GM19395 (cell line): Measurements from ENCODE around the gene AKIRIN1.
"Not testable (repeated sequence)": the region's sequence is repeated elsewhere in the genome, so short reads cannot be mapped to it uniquely, and the experiment has no call there.

Experiments used
- ATAC-seq: cut with Tn5 transposase; IDR thresholded peaks from one replicate; pipeline ENCODE4 v1.9.1; 2021; ENCODE audit warnings: mild to moderate bottlenecking, moderate library complexity; ENCODE audit not compliant: unreplicated experiment

AKIRIN1 gene, protein sequence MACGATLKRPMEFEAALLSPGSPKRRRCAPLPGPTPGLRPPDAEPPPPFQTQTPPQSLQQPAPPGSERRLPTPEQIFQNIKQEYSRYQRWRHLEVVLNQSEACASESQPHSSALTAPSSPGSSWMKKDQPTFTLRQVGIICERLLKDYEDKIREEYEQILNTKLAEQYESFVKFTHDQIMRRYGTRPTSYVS

DNA sequence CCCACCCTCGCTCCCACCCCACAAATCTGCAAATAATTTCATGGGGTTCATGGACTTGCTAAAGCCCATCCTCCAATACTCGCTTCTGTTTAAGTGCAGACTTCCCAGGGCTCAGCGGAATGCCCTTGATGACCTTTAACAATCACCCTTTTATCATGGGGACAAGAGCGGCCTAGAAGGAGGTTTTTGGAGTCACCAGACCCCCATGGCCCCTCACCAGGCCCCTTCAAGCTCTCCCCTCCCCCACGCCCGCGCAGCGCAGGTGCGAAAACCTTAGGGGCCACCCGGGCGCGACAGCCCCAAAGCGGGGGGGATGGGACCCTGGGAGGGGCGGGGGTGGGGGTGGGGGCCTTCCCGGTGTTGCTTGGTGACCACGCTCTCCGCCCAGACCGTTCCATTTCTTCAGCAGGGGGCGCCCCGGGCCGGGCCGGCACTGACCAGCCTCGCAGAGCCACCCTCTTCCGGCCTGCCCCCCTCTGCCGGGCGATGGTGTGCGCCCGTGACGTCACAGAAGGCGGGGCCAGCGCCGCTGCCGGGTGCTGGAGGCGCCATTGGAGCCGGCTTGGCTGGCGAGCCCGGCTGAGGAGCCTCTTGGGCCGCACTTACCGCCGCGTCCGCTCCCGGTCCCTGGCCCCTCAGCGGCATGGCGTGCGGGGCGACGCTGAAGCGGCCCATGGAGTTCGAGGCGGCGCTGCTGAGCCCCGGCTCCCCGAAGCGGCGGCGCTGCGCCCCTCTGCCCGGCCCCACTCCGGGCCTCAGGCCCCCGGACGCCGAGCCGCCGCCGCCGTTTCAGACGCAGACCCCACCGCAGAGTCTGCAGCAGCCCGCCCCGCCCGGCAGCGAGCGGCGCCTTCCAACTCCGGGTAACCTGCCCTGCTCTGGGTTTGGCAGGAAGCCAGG is at the start of gene AKIRIN1:
TSS of gene AKIRIN1 (plus strand) at position 539 of the 900 bp plus-strand sequence. CDS start at position 644, 105 bp downstream.
- peak; percentile 95 for ATAC-seq

DNA sequence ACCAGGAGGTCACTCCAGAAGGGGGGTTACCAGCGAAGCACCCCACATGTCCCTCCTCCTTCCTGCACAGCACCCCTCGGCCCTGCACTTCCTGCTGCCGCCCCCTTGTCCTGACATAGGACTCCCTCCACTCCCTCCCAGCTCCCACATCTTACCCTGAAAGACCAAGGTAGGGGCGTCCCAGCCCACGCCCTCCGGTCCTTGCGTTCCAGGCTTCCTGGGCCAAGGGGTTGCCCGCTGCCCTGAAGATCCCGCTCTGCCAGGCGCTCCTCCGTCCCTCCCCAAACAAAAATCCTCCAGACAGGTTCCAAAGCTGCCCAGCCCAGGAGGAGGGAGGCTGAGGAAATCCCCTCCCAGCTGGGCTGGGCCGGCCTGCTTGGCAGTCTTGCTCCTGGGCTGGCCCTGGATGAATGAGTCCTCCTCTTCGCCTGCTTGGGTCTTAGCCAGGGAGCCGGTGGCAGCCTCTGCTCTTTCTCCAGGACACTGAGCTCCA is 49.5 kb upstream of the AKIRIN1 start, which contains the start of gene RHBDL2:
TSS of gene RHBDL2 (minus strand) at position 304 of the 493 bp plus-strand sequence. CDS start 22,618 bp downstream, outside the sequence.
- ATAC-seq, result no peak

DNA sequence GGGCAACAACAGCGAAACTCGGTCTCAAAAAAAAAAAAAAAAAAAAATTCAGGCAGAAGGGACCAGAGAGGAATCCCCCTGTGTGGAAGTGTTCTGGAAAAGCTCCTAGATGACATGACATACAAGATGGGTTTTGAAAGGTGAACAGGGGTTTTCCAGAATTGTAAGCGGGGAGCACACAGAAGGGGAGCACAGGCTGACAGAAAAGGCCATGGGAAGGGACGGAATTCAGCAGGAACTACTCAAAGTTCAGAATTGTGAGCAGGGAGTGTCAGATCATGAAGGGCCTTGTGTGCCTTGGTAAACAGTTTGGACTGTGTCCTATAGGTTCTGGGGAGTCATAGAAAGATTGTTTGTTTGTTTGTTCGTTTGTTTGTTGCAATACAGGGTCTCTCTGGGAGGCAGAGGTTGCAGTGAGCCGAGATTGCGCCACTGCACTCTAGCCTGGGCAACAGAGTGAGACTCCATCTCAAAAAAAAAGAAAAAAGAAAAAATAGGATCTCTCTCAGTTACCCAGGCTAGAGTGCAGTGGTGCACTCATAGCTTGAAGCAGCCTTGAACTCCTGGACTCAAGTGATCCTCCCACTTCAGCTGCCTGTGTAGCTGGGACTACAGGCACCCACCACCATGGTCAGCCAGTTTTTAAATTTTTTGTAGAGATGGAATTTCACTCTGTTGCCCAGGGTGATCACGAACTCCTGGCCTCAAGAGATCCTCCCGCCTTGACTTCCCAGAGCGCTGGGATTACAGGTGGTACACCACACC is 48.2 kb upstream of the AKIRIN1 start:
- no peak for ATAC-seq

DNA sequence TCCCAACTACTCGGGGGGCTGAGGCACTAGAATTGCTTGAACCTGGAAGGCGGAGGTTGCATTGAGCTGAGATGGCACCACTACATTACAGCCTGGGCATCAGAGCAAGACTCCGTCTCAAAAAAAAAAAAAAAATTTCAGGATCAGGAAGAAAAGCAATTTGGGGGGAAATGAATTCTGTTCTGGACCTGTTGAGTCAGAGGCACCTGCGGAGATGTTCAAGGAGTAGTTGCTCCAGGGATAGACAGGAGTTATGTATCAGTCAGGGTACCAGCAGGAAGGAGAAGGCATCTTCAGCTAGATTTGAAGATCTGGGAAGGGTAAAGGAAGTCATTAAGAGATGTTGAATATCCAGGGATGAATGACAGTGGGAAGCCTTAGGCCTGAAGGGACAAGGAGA is 46.5 kb upstream of the AKIRIN1 start:
- no peak for ATAC-seq

DNA sequence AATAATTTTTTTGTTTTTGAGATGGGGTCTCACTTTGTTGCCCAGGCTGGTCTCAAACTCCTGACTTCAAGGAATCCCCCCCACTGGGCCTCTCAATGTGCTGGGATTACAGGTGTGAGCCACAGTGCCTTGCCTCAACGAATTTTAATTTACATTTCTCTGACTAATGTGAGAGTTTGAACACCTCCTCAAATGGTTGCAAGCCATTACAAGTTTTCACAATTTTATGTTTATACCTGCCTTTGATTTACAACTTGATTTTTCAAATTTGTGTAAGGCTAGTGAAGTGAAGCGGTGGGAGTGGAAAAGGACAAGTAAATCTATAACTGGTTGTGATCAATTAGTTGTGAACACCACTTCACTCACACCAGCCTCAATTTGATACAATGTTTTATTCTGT is 40.5 kb upstream of the AKIRIN1 start:
- no peak for ATAC-seq

DNA sequence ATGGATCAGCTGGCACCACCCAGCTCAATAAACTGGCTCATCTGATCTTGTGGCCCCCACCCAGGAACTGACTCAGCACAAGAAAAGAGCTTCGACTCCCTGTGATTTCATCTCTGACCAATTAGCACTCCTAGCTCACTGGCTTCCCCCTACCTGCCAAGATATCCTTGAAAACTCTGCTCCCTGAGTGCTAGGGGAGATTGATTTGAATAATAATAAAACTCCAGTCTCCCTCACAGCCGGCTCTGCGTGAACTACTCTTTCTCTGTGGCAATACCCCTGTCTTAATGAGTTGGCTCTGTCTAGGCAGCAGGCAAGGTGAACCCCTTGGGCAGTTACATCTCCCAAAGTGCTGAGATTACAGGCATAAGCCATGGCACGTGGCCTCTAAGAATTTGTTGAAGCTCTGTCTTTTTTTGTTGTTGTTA is 37.6 kb upstream of the AKIRIN1 start:
- ATAC-seq, result no peak

DNA sequence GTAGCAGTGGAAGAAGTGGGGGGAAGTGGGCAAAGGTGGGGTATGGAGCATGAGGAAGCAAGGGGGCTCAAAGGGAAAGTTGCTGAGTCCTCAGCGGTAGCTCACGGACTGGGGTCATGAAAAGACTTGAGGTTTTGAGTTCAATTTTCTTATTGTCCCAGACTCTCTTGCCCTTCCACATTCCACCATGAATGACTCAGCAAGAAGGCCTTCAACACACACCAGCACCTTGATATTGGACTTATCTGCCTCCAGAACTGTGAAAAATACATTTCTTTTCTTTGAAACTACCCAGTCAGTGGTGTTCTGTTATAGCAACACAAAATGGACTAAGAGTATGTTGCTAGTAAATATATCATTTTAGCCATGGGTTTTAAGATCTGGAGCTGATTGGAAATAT is 32.1 kb upstream of the AKIRIN1 start:
- no peak for ATAC-seq

DNA sequence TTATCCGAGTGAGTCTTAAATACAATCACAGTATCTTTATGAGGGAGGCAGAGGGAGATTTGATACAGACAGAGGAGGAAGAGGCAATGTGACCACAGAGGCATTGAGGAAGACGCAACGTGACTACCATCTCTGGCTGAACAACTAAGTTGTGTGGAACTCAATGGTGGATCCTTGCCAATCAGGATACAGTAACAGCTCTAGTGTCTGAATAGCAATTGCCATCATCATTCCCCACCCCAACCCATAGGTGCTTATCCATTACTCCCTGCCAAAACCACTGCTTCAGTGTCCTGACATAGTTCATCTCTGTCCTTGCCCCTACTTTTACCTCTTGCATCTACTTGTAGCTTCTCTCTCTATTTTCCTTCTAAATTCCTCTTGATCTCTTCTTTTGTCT is 29.0 kb upstream of the AKIRIN1 start:
- no peak for ATAC-seq

DNA sequence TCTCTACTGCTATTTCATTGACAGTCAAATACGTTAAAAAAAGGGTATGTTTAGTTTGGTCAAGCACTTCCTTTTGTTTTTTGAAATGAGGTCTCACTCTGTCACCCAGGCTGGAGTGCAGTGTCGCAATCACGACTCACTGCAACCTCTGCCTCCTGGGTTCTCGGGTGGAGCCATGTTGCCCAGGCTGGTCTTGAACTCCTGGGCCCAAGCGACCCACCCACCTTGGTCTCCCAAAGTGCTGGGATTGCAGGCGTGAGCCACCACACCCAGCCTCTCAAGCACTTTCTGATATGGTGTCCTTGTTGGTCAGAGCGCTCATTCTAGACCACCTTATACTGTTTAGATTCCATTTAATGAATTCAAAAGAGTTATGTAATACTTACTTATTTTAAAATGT is 28.5 kb upstream of the AKIRIN1 start:
- no peak for ATAC-seq

DNA sequence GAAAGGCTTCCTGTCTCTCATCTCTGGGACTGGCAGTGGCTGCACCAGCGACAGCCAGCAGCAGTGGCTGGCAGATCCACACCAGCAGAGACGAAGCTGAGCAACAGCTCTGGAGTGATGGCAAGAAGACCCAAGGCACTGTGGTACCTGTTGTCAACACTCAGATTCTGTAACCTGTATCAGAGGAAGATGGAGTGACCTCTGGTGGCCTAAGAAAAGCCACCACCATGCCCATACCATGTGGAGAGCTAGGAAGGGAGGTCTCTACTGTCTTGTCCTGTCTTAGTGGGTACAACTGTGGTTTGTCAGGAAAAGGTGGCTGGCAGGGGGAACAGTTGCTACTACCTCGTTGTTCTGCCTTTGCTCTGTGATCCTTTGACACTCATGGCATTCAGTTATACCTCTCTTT is 26.9 kb upstream of the AKIRIN1 start:
- ATAC-seq, result no peak

DNA sequence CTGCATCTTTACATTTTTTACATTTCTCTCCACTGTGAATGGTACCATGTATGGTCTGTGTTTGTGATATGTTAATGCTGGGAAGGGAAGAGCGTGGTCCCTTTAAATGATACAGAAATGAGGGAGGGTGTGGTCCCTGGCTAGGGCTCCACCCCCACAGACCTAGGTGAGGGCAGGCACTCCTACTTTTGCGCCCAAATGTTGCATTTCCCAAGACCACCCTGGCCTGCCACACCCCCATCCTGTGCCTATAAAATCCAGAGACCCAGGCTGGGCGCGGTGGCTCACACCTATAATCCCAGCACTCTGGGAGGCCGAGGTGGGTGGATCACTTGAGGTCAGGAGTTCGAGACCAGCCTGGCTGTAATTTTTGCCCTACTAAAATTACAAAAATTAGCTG is 17.9 kb upstream of the AKIRIN1 start:
- ATAC-seq, result not testable (repeated sequence)

DNA sequence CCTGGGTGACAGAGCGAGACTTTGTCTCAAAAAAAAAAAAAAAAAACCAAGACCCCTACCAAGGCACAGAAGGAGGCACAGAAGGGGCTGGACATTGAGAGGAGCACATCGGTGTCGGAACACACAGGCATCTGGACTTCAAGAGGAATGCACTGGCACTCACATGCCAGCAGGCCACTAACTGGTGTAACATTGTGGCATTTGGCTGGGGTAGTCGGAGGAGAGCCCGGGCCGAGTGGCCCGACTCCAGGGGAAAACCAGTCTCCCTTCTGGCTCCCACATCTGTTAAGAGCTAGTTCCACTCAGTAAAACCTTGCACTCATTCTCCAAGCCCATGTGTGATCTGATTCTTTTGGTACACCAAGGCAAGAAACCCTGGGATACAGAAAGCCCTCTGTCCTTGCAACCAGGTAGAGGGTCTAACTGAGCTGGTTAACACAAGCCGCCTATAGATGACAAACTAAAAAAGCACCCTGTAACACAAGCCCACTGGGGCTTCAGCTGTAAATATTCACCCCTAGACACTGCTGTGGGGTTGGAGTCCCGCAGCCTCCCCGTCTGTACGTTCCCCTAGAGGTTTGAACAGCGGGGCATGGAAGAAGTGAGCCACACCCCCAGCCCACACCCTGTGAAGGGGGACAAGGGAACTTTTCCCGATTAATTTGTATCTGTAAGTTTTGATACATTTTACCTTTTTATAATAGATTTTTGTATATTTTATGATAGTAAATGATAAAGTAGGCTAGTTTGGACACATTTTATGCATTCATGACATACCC is 17.2 kb upstream of the AKIRIN1 start:
- no peak for ATAC-seq

DNA sequence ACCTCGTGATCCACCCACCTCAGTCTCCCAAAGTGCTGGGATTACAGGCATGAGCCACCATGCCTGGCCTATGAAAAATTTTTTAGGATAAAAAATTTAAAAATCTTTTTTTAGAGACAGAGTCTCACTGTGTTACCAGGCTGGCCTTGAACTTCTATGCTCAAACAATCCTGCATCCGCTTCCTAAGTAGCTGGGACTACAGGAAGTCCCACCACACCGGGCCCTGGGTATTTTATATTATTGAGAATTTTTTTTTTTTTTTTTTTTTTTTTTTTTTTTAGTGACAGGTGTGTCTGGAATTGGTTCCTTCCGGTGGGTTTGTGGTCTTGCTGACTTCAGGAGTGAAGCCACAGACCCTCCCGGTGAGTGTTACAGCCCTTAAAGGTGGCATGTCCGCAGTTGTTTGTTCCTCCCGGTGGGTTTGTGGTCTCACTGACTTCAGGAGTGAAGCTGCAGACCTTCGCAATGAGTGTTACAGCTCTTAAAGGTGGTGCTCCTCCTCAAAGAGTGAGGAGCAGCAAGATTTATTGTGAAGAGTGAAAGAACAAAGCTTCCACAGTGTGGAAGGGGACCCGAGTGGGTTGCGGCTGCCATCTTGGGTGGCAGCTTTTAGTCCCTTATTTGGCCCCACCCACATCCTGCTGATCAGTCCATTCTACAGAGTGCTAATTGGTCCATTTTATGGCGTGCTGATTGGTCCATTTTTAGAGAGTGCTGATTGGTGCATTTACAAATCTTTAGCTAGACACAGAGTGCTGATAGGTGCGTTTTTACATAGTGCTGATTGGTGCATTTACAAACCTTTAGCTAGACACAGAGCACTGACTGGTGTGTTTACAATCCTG is 13.5 kb upstream of the AKIRIN1 start:
- ATAC-seq, result not testable (repeated sequence)

DNA sequence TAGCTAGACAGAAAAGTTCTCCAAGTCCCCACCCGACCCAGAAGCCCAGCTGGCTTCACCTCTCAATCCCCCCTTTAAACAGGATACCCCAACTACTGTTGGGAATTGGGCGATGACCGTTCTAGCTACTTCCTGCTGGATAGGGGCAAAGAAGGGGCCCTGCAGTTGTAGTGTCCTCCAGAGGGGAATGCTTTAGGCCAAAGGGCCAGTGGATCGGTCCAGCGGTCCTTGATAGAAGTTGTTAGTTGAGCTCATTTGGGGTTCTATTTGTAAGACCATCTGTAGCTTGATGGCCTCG is 12.9 kb upstream of the AKIRIN1 start:
- ATAC-seq, result not testable (repeated sequence)

DNA sequence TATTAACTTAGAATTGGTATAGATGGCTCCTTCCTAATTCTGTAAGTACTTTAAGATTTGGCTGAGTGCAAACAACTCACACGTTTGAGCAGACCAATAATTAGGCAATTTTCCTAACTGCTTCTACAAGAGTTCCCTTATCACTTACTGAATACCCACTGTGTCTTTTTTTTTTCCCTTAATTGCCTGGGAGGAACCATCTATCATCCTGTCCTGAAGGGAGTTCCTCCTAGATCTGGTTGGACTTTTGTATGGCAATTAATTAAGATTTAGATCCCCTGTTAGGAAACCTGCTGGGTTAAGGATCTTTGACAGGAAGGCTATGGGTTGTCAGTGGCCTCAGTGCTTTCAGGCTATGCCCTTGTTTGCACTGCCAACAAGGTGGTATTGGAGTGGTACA is 11.7 kb upstream of the AKIRIN1 start:
- ATAC-seq, result not testable (repeated sequence)

DNA sequence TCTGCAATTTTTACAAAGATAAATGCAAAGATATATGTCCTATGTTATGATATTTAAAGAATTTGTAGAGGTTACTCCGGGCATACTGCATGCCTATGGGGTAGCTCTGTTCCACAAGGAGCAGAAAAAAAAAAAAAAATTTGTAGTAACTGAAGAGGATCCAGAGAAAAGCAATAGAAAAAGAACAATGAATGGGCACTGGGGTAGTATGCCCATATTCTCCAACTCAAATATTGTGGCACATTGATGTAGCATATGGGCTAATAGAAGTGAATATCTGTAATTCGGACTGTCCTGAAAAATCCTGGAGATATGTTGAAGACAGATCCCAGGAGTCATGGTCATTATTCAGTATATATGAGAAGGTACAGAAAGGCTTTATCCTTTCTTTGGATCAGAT is 1.1 kb upstream of the AKIRIN1 start:
- no peak for ATAC-seq

DNA sequence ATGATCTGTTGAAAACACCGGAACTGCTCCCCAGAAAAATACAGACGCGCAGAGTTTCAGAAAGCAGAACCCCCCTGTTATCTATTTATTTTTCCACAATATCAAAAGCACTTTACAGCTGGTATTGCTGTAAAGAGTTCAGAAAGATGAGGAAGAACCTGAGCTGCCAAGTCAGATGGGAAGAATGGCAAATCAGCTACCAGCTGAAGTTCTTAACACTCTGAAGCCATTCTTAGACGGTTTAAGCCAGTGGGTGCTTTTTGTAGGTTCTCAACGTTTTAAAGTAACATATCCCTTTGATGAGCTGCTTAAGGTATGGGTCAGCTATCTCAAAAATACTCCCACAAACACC is 714 bp upstream of the AKIRIN1 start:
- no peak for ATAC-seq

DNA sequence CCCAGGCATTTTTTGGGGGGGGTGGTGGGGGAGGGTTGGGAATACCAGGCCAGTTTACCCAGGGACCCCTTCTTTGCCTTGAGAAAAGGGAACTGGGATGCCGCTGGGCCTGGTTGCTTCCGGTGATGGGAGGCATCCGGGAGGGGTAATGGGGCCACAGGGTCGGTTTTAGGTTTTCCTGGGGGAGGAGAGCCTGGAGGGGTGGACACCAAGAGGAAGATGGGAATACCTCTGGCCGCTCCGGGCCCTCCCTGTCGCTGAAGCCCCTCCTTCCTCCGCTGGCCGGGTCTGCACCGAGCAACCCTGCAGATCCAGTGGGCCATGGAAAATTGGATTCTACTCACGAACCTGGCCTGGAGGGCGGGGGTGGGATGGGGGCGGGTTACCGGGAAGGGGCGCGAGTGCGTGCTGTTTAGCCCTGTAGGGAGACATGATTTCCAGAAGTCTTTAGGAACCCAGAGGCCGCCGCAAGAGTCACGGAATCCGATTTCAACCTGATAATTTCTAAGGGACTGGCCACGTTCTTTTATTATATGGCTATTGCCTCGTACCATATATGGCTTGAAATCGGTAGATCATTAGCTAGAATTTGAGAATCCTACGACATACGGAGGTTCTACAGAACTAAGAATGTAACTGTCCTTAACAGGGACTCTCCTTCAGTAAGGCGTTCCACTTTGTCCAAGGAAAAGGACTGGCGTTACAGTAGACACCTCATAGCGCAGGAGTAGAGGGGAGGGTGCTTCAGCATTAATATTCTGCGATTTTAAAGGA is 749 bp downstream of the AKIRIN1 start:
- no peak for ATAC-seq
